DMS 273 treated with DMSO at 0.1 percent for 48 hours (cell line): ENCODE measurements around the gene CYP4A11.
"Not testable (repeated sequence)": the region's sequence is repeated elsewhere in the genome, so short reads cannot be mapped to it uniquely, and the experiment has no call there.

Experiments used
- DNase-seq: peaks from one replicate; lab custom pipeline; 2025; lab: John Stamatoyannopoulos, UW

Gene CYP4A11

GRCh38 chr1:46910790-46911189 is 30.5 kb downstream of the CYP4A11 start:
- DNase-seq = no peak

GRCh38 chr1:46903481-46903880 is 37.8 kb downstream of the CYP4A11 start:
- no peak for DNase-seq

- no peak for DNase-seq
Measured at GRCh38 chr1:46900401-46900800, 40.9 kb downstream of the CYP4A11 start.

- not testable (repeated sequence) for DNase-seq
Measured at GRCh38 chr1:46881656-46882055, 59.6 kb downstream of the CYP4A11 start.
